Karpas-422 (cell line): Measurements from ENCODE around the gene MTA1. TPM values are rescaled to one million over a fixed set of nuclear protein-coding genes. Genes with fewer than 3 reads are reported as not detected.

Source experiments
- DNase-seq: peaks from one replicate; pipeline ENCODE4 v3.0.0-alpha.2; 2015
- H2AFZ ChIP-seq: fragments of 200-600 bp; sonication (generic); 2 replicates; pipeline ENCODE4 v1.6.1; 2014; ENCODE audit warnings: antibody characterized with exemption, low read length, mixed read lengths
- H3K27ac ChIP-seq: fragments of 200-600 bp; sonication (generic); 2 replicates; pipeline ENCODE4 v1.5.1; 2014; ENCODE audit warnings: mild to moderate bottlenecking, low read length, moderate library complexity
- H3K27me3 ChIP-seq: fragments of 200-600 bp; sonication (generic); 2 replicates; pipeline ENCODE4 v1.6.1; 2014; ENCODE audit warnings: low read length, mixed read lengths
- H3K36me3 ChIP-seq: fragments of 200-600 bp; sonication (generic); 2 replicates; pipeline ENCODE4 v1.6.1; 2014; ENCODE audit warnings: low read length, mixed read lengths; ENCODE audit not compliant: insufficient read depth
- H3K4me1 ChIP-seq: fragments of 200-600 bp; sonication (generic); 2 replicates; pipeline ENCODE4 v1.6.1; 2014; ENCODE audit warnings: mild to moderate bottlenecking, low read length, mixed read lengths
- H3K4me2 ChIP-seq: fragments of 200-600 bp; sonication (generic); 2 replicates; pipeline ENCODE4 v1.6.1; 2014; ENCODE audit warnings: low read length, low read depth, mild to moderate bottlenecking; ENCODE audit not compliant: poor library complexity, severe bottlenecking
- H3K4me3 ChIP-seq: fragments of 200-600 bp; sonication (generic); 2 replicates; pipeline ENCODE4 v1.5.1; 2014; ENCODE audit warnings: mild to moderate bottlenecking, antibody characterized with exemption, low read length, mixed read lengths
- H3K79me2 ChIP-seq: fragments of 200-600 bp; sonication (generic); 2 replicates; pipeline ENCODE4 v1.6.1; 2014; ENCODE audit warnings: mild to moderate bottlenecking, low read length, mixed read lengths
- H3K9ac ChIP-seq: fragments of 200-600 bp; sonication (generic); 2 replicates; pipeline ENCODE4 v1.6.0; 2014; ENCODE audit warnings: low read length
- H3K9me2 ChIP-seq: fragments of 200-600 bp; sonication (generic), shearing (Covaris generic); replicated peaks from 2 replicates; pipeline ENCODE4 v1.6.0; 2014; ENCODE audit warnings: mild to moderate bottlenecking, low read length, moderate library complexity; ENCODE audit not compliant: insufficient read depth
- H3K9me3 ChIP-seq: fragments of 300-700, 200-600 bp; sonication (generic); 2 replicates; pipeline ENCODE4 v1.6.1; 2014; ENCODE audit warnings: low read length, mixed read lengths
- H4K20me1 ChIP-seq: fragments of 200-600 bp; sonication (generic); 2 replicates; pipeline ENCODE4 v1.6.1; 2014; ENCODE audit warnings: mild to moderate bottlenecking, antibody characterized with exemption, low read length, low read depth; ENCODE audit not compliant: insufficient read depth
- total RNA-seq: library from RNA; depleted of rRNA; stranded (reverse); fragments of >200 nt; shearing (Covaris generic); gene quantifications from 2 replicates; pipeline ENCODE4 v1.2.3, GENCODE V29; 2014; ENCODE audit warnings: low replicate concordance

Gene MTA1
- total RNA-seq, 1 experiment from 2014 or later, result 94.6 TPM

DNA sequence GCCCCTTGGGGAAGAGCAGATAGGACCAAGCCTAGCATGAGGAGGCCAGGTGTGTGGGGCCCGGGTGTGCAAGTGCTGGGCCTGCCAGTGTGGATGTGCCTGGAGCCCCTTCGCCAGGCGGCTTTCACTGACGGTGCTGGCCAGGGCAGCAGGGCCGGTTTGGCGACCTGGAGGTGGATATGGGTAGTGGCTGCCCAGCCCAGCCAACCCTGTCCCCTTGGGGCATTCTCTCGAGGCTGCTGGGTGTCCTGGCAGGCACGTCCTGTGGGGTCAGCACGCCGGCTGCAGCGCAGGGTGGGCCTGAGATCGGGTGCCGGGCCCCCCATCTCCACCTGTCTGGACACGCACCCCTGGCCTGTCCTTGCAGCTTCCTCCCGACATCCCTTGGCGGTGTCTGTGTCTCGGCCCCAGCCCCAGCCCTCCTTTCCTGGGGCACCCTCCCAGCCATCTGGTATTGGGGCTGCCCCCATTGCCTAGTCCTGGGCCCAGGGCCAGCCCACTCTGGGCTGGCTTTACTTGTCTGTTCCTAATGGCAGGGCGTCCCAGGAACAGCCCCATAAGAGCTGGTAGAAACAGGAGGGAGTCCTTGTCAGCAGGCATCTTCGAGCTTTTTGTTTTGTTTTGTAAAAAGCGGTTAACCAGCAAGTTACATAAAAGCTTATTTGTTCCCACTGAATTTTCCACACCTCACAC lies 47.8 kb downstream of the MTA1 start:
- H3K36me3 ChIP-seq, result peaks cover 6% of the 10 kb centered on the region; the same call in 1 of the 2 replicates
- no peaks in the 10 kb centered on the region for H3K79me2 ChIP-seq
- no peak overlapping the region for H2AFZ ChIP-seq
- no peak overlapping the region for H3K27ac ChIP-seq
- no peak for DNase-seq
- no peak overlapping the region for H3K9ac ChIP-seq
- no peaks in the 10 kb centered on the region for H3K27me3 ChIP-seq
- no peak overlapping the region for H3K4me2 ChIP-seq
- peaks cover 50% of the 10 kb centered on the region for H3K4me1 ChIP-seq
- no peaks in the 10 kb centered on the region for H3K9me2 ChIP-seq
- H3K4me3 ChIP-seq, result no peak overlapping the region
- peaks cover 16% of the 10 kb centered on the region; the same call in 1 of the 2 replicates for H4K20me1 ChIP-seq
- H3K9me3 ChIP-seq, result no peaks in the 10 kb centered on the region

DNA sequence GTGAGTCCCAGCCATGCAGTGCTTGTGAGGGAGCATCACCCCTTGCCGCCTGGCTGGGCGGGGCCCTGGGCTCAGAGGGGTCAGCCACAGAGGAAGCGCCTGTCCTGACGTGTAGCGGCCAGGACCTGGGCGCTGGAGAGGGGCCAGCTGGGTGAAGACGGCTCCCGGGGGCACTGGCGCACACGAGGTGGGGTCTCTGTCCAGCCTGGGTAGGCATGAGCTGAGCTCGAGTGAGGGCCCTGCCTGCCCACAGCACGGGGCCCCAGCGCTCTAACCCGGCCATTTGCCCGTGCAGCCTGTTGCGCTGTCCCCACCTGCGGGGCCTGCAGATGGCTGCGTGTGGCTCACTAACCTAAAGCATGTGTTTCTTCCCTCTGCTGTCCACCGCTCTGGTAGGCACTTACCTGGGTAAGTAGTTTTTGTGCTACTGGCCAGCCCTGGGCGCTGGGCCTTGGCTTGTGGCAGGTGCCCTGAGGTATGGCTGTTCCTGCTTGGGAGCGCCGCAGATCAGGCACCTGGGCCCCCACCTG lies 48.4 kb downstream of the MTA1 start:
- no peak for DNase-seq
- Histone ChIP-seq H3K4me2 (no peak overlapping the region), H3K27ac (no peak overlapping the region), H3K4me1 (peaks cover 56% of the 10 kb centered on the region), H4K20me1 (peaks cover 16% of the 10 kb centered on the region; the same call in 1 of the 2 replicates), H3K9ac (no peak overlapping the region), H3K36me3 (peaks cover 6% of the 10 kb centered on the region; the same call in 1 of the 2 replicates), H3K27me3 (no peaks in the 10 kb centered on the region), H2AFZ (no peak overlapping the region), H3K79me2 (no peaks in the 10 kb centered on the region), H3K9me2 (no peaks in the 10 kb centered on the region), H3K9me3 (no peaks in the 10 kb centered on the region), H3K4me3 (no peak overlapping the region)

- no peak overlapping the region for H3K9ac ChIP-seq
- H2AFZ ChIP-seq, result no peak overlapping the region
- no peaks in the 10 kb centered on the region for H3K9me3 ChIP-seq
- H3K4me1 ChIP-seq, result peaks cover 63% of the 10 kb centered on the region
- no peaks in the 10 kb centered on the region for H3K79me2 ChIP-seq
- H3K36me3 ChIP-seq, result peaks cover 2% of the 10 kb centered on the region; the same call in 1 of the 2 replicates
- no peak overlapping the region for H3K27ac ChIP-seq
- peaks cover 16% of the 10 kb centered on the region; the same call in 1 of the 2 replicates for H4K20me1 ChIP-seq
- no peaks in the 10 kb centered on the region for H3K27me3 ChIP-seq
- H3K4me2 ChIP-seq, result no peak overlapping the region
- H3K4me3 ChIP-seq, result no peak overlapping the region
- no peak for DNase-seq
- H3K9me2 ChIP-seq, result no peaks in the 10 kb centered on the region
Observed at GRCh38 chr14:105468621-105469241, 49.1 kb downstream of the MTA1 start.

DNA sequence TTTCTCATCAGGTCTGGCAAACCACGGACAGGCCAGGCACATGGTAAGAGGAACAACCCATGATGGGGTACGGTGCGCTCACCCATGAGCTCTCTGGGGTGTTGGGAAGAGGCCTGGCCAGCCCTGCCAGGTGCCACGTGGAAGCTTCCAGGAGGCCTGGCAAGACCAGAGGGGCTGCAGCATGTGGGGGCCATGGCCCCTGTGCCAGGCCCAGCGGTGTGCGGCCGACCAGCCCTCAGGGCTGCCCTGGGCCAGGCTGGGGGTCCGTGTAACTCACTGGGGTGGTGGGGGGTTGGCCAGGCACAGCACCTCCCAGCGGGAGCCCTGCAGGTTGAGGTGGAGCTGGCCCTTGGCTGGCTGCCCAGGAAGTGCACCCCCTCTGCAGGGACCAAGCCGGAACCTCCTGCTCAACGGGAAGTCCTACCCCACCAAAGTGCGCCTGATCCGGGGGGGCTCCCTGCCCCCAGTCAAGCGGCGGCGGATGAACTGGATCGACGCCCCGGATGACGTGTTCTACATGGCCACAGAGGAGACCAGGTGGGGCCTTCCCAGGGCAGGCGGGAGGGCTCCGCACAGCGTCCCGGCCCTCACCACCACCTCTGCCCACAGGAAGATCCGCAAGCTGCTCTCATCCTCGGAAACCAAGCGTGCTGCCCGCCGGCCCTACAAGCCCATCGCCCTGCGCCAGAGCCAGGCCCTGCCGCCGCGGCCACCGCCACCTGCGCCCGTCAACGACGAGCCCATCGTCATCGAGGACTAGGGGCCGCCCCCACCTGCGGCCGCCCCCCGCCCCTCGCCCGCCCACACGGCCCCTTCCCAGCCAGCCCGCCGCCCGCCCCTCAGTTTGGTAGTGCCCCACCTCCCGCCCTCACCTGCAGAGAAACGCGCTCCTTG lies 50.1 kb downstream of the MTA1 start:
- Histone ChIP-seq H3K27ac (peak overlapping the region; percentile 92; the same call in 1 of the 2 replicates), H3K9me2 (no peaks in the 10 kb centered on the region), H3K9ac (no peak overlapping the region), H3K79me2 (no peaks in the 10 kb centered on the region), H3K9me3 (no peaks in the 10 kb centered on the region), H2AFZ (no peak overlapping the region), H3K4me1 (peaks cover 69% of the 10 kb centered on the region), H3K4me2 (peak overlapping the region; percentile 55), H3K4me3 (no peak overlapping the region), H4K20me1 (peaks cover 16% of the 10 kb centered on the region; the same call in 1 of the 2 replicates), H3K27me3 (no peaks in the 10 kb centered on the region), H3K36me3 (no peaks in the 10 kb centered on the region)
- DNase-seq, result no peak

- no peaks in the 10 kb centered on the region for H3K79me2 ChIP-seq
- peak overlapping the region; percentile 51 for H3K9ac ChIP-seq
- H3K27me3 ChIP-seq, result no peaks in the 10 kb centered on the region
- H4K20me1 ChIP-seq, result peaks cover 19% of the 10 kb centered on the region; the same call in 1 of the 2 replicates
- peak overlapping the region; percentile 55 for H3K4me2 ChIP-seq
- peak overlapping the region; percentile 49; the same call in 1 of the 2 replicates for H3K4me3 ChIP-seq
- peak; percentile 91 for DNase-seq
- H3K9me2 ChIP-seq, result no peaks in the 10 kb centered on the region
- peaks cover 74% of the 10 kb centered on the region for H3K4me1 ChIP-seq
- H3K27ac ChIP-seq, result peak overlapping the region; percentile 92
- no peak overlapping the region for H2AFZ ChIP-seq
- no peaks in the 10 kb centered on the region for H3K9me3 ChIP-seq
- no peaks in the 10 kb centered on the region for H3K36me3 ChIP-seq
Observed at GRCh38 chr14:105470350-105471296, 51.0 kb downstream of the MTA1 start.

- no peaks in the 10 kb centered on the region for H3K79me2 ChIP-seq
- peak overlapping the region; percentile 51 for H3K9ac ChIP-seq
- peak overlapping the region; percentile 49; the same call in 1 of the 2 replicates for H3K4me3 ChIP-seq
- no peaks in the 10 kb centered on the region for H3K9me3 ChIP-seq
- peaks cover 74% of the 10 kb centered on the region for H3K4me1 ChIP-seq
- H4K20me1 ChIP-seq, result peaks cover 21% of the 10 kb centered on the region; the same call in 1 of the 2 replicates
- H3K36me3 ChIP-seq, result no peaks in the 10 kb centered on the region
- H3K9me2 ChIP-seq, result no peaks in the 10 kb centered on the region
- no peaks in the 10 kb centered on the region for H3K27me3 ChIP-seq
- peak overlapping the region; percentile 92 for H3K27ac ChIP-seq
- peak overlapping the region; percentile 55 for H3K4me2 ChIP-seq
- DNase-seq, result peak; percentile 65
- no peak overlapping the region for H2AFZ ChIP-seq
Observed at GRCh38 chr14:105471297-105471821, 51.7 kb downstream of the MTA1 start.
